Vagina (tissue), 2 donors: ENCODE results near the gene TMEM270.

Experiments
- CTCF ChIP-seq, 3 experiments: fragments of 450-650 bp in 2 of 3; fragments of 200-600 bp in 1 of 3; sonication (generic) in 1 of 3; IDR thresholded peaks; one replicate each; pipeline ENCODE4 v1.5.1; 2017 to 2019; ENCODE audit warnings: antibody characterized with exemption in 3 of 3, mild to moderate bottlenecking in 2 of 3, moderate library complexity in 2 of 3
- POLR2A ChIP-seq, 2 donors: fragments of 450-650 bp; IDR thresholded peaks; one replicate each; pipeline ENCODE4 v1.6.1; 2017; ENCODE audit warnings: antibody characterized with exemption in 2 of 2, mild to moderate bottlenecking in 2 of 2, moderate library complexity in 2 of 2
- POLR2AphosphoS5 ChIP-seq, 2 donors: sonication (generic); formaldehyde crosslinking; IDR thresholded peaks; one replicate each; pipeline ENCODE4 v1.9.0; 2017; ENCODE audit warnings: antibody characterized with exemption in 2 of 2, mild to moderate bottlenecking in 2 of 2, low read depth in 1 of 2; ENCODE audit not compliant: insufficient read depth in 1 of 2

- TF ChIP-seq CTCF (IDR thresholded peaks at IDR 0.05): no peak
- TF ChIP-seq POLR2A (IDR thresholded peaks at IDR 0.05): no peak
- TF ChIP-seq POLR2AphosphoS5 (IDR thresholded peaks at IDR 0.05; ENCODE audit: insufficient read depth in 1 of 2, low read depth in 1 of 2): no peak
These were observed 21.1 kb downstream of the TMEM270 start for GRCh38 chr7:73882047-73882402.
